ENCODE measurements around the gene ETV4. TPM values are rescaled to one million over a fixed set of nuclear protein-coding genes. Genes with fewer than 3 reads are reported as not detected.

The ETV4 gene
- polyA plus RNA-seq, 1 donor from 2014 or later, result not detected

- Mint-ChIP-seq H3K27ac (no peak overlapping the region), H3K4me3 (no peak overlapping the region), H3K9me3 (peaks cover 0 to 3% (median 0%) of the 10 kb centered on the region in 3 donors), H3K27me3 (peaks cover 29% of the 10 kb centered on the region), H3K4me1 (peaks cover 0 to 5% (median 2%) of the 10 kb centered on the region in 3 donors), H3K36me3 (peaks cover 5% of the 10 kb centered on the region)
These were observed 14.6 kb upstream of the ETV4 start for GRCh38 chr17:43560461-43561427.

GRCh38 chr17:43559161-43559816 lies 13.1 kb upstream of the ETV4 start:
- Mint-ChIP-seq H3K4me3 (peak overlapping the region in 1 of 4 donors; percentile 33), H3K27ac (no peak overlapping the region), H3K36me3 (peaks cover 5% of the 10 kb centered on the region), H3K4me1 (peaks cover 0 to 5% (median 2%) of the 10 kb centered on the region in 3 donors), H3K27me3 (peaks cover 32% of the 10 kb centered on the region), H3K9me3 (peaks cover 0 to 3% (median 0%) of the 10 kb centered on the region in 3 donors)

- Mint-ChIP-seq H3K4me3 (no peak overlapping the region), H3K4me1 (peaks cover 0 to 5% (median 2%) of the 10 kb centered on the region in 3 donors), H3K27ac (no peak overlapping the region), H3K36me3 (peaks cover 5% of the 10 kb centered on the region), H3K9me3 (peaks cover 0 to 3% (median 0%) of the 10 kb centered on the region in 3 donors), H3K27me3 (peaks cover 33% of the 10 kb centered on the region)
These were observed 12.6 kb upstream of the ETV4 start for GRCh38 chr17:43558805-43559160.

- Mint-ChIP-seq H3K4me3 (peak overlapping the region in 1 of 4 donors; percentile 61), H3K4me1 (peaks cover 0 to 5% (median 2%) of the 10 kb centered on the region in 3 donors), H3K27me3 (peaks cover 24% of the 10 kb centered on the region), H3K27ac (no peak overlapping the region), H3K36me3 (peaks cover 5% of the 10 kb centered on the region), H3K9me3 (peaks cover 0 to 3% (median 0%) of the 10 kb centered on the region in 3 donors)
These were observed 10.2 kb upstream of the ETV4 start for GRCh38 chr17:43556292-43556691.

GRCh38 chr17:43554857-43555256 lies 8.7 kb upstream of the ETV4 start:
- no peak overlapping the region for H3K4me3 Mint-ChIP-seq
- peaks cover 26% of the 10 kb centered on the region for H3K27me3 Mint-ChIP-seq
- H3K9me3 Mint-ChIP-seq, result peaks cover 0 to 3% (median 0%) of the 10 kb centered on the region in 3 donors
- peaks cover 5% of the 10 kb centered on the region for H3K36me3 Mint-ChIP-seq
- peaks cover 0 to 5% (median 2%) of the 10 kb centered on the region in 3 donors for H3K4me1 Mint-ChIP-seq
- H3K27ac Mint-ChIP-seq, result no peak overlapping the region

- peaks cover 0 to 5% (median 2%) of the 10 kb centered on the region in 3 donors for H3K4me1 Mint-ChIP-seq
- no peak overlapping the region for H3K27ac Mint-ChIP-seq
- H3K27me3 Mint-ChIP-seq, result peaks cover 31% of the 10 kb centered on the region
- H3K4me3 Mint-ChIP-seq, result no peak overlapping the region
- no peaks in the 10 kb centered on the region for H3K9me3 Mint-ChIP-seq
- H3K36me3 Mint-ChIP-seq, result peaks cover 5% of the 10 kb centered on the region
These were observed 7.4 kb upstream of the ETV4 start for GRCh38 chr17:43553573-43553972.

- Mint-ChIP-seq H3K36me3 (peaks cover 5% of the 10 kb centered on the region), H3K4me3 (no peak overlapping the region), H3K4me1 (peaks cover 4 to 7% (median 5%) of the 10 kb centered on the region in 3 donors), H3K9me3 (no peaks in the 10 kb centered on the region), H3K27me3 (peaks cover 38% of the 10 kb centered on the region), H3K27ac (no peak overlapping the region)
These were observed 6.2 kb upstream of the ETV4 start for GRCh38 chr17:43552229-43552837.

- no peak overlapping the region for H3K4me3 Mint-ChIP-seq
- H3K36me3 Mint-ChIP-seq, result no peaks in the 10 kb centered on the region
- H3K27ac Mint-ChIP-seq, result no peak overlapping the region
- no peaks in the 10 kb centered on the region for H3K9me3 Mint-ChIP-seq
- H3K4me1 Mint-ChIP-seq, result peaks cover 7 to 16% (median 11%) of the 10 kb centered on the region in 3 donors
- H3K27me3 Mint-ChIP-seq, result peaks cover 40% of the 10 kb centered on the region
These were observed 4.6 kb upstream of the ETV4 start for GRCh38 chr17:43550754-43551153.

- H3K9me3 Mint-ChIP-seq, result no peaks in the 10 kb centered on the region
- H3K36me3 Mint-ChIP-seq, result no peaks in the 10 kb centered on the region
- peak overlapping the region in 1 of 4 donors; percentile 17 for H3K4me3 Mint-ChIP-seq
- peaks cover 41% of the 10 kb centered on the region for H3K27me3 Mint-ChIP-seq
- peaks cover 9 to 16% (median 14%) of the 10 kb centered on the region in 3 donors for H3K4me1 Mint-ChIP-seq
- no peak overlapping the region for H3K27ac Mint-ChIP-seq
These were observed 3.4 kb upstream of the ETV4 start for GRCh38 chr17:43549496-43549895.

GRCh38 chr17:43548689-43549379 lies 2.7 kb upstream of the ETV4 start:
- no peaks in the 10 kb centered on the region for H3K36me3 Mint-ChIP-seq
- peaks cover 44% of the 10 kb centered on the region for H3K27me3 Mint-ChIP-seq
- peak overlapping the region in 1 of 4 donors; percentile 17 for H3K4me3 Mint-ChIP-seq
- H3K9me3 Mint-ChIP-seq, result no peaks in the 10 kb centered on the region
- H3K27ac Mint-ChIP-seq, result no peak overlapping the region
- H3K4me1 Mint-ChIP-seq, result peaks cover 9 to 16% (median 14%) of the 10 kb centered on the region in 3 donors

- Mint-ChIP-seq H3K9me3 (no peaks in the 10 kb centered on the region), H3K27me3 (peaks cover 44% of the 10 kb centered on the region), H3K27ac (peak overlapping the region in 2 of 3 donors; percentile 4 to 20), H3K4me3 (peak overlapping the region in 3 of 4 donors; percentile 16 to 58 (median 32)), H3K4me1 (peaks cover 9 to 16% (median 14%) of the 10 kb centered on the region in 3 donors), H3K36me3 (no peaks in the 10 kb centered on the region)
These were observed 1.6 kb upstream of the ETV4 start for GRCh38 chr17:43547659-43548256.

GRCh38 chr17:43547189-43547550 lies 1.0 kb upstream of the ETV4 start:
- Mint-ChIP-seq H3K9me3 (no peaks in the 10 kb centered on the region), H3K36me3 (no peaks in the 10 kb centered on the region), H3K4me1 (peaks cover 9 to 16% (median 14%) of the 10 kb centered on the region in 3 donors), H3K4me3 (peak overlapping the region; percentile 16 to 93 (median 76)), H3K27ac (peak overlapping the region in 1 of 3 donors; percentile 20), H3K27me3 (peaks cover 42% of the 10 kb centered on the region)

- H3K27me3 Mint-ChIP-seq, result peaks cover 36% of the 10 kb centered on the region
- peak overlapping the region; percentile 79 to 86 (median 84) for H3K4me3 Mint-ChIP-seq
- no peaks in the 10 kb centered on the region for H3K36me3 Mint-ChIP-seq
- peak overlapping the region in 1 of 3 donors; percentile 76 for H3K27ac Mint-ChIP-seq
- H3K9me3 Mint-ChIP-seq, result no peaks in the 10 kb centered on the region
- peaks cover 9 to 16% (median 14%) of the 10 kb centered on the region in 3 donors for H3K4me1 Mint-ChIP-seq
These were observed 832 bp downstream of the ETV4 start for GRCh38 chr17:43545383-43545632.
